B cell (primary cell): ENCODE results near the gene CRISPLD2.

Source experiments
- EZH2 ChIP-seq: IDR thresholded peaks from 2 replicates; pipeline ENCODE4 v1.6.1; 2012; ENCODE audit warnings: borderline replicate concordance, low read depth, mild to moderate bottlenecking, moderate library complexity, low read length; ENCODE audit not compliant: insufficient read depth, poor library complexity, severe bottlenecking
- TF ChIP-seq, protein P1 (sequence below): fragments of 200-600 bp; IDR thresholded peaks from one replicate; pipeline ENCODE4 v1.8.0; 2022; ENCODE audit warnings: antibody characterized with exemption, mild to moderate bottlenecking

DNA sequence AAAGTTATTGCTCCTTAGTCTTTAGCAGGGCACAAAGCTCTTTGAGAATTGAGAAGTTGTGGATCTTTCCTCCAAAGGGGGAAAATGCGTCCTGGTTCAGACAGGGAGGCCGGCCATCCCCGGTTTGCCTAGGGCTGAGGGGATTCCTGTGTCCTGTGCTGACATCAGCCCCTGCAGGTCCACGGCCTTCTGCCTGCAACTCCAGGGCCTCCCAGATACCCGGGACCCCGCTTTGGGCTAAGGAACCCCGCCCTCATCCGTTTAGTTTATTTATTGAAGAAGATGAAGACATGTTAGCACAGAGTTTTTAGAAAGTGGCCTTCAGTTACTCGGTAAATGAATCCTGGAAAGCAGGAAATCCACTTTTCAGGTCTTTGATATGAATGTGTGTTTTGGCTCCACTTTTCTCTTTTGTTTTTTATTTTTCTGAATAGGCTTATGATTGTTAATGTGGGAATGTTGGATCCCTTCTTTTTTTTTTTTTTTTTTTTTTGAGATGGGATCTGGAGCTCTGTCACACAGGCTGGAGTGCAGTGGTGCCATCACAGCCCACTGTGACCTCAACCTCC is 65.6 kb downstream of the CRISPLD2 start:
- TF ChIP-seq, protein P1, sequence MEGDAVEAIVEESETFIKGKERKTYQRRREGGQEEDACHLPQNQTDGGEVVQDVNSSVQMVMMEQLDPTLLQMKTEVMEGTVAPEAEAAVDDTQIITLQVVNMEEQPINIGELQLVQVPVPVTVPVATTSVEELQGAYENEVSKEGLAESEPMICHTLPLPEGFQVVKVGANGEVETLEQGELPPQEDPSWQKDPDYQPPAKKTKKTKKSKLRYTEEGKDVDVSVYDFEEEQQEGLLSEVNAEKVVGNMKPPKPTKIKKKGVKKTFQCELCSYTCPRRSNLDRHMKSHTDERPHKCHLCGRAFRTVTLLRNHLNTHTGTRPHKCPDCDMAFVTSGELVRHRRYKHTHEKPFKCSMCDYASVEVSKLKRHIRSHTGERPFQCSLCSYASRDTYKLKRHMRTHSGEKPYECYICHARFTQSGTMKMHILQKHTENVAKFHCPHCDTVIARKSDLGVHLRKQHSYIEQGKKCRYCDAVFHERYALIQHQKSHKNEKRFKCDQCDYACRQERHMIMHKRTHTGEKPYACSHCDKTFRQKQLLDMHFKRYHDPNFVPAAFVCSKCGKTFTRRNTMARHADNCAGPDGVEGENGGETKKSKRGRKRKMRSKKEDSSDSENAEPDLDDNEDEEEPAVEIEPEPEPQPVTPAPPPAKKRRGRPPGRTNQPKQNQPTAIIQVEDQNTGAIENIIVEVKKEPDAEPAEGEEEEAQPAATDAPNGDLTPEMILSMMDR: no peak
- no peak for TF ChIP-seq EZH2
